GM21360 (cell line): ENCODE results near the gene PDE6D.

ENCODE experiments used
- ATAC-seq: cut with Tn5 transposase; IDR thresholded peaks from one replicate; pipeline ENCODE4 v1.9.1; 2021; ENCODE audit warnings: mild to moderate bottlenecking, moderate library complexity; ENCODE audit not compliant: unreplicated experiment

The PDE6D gene

GRCh38 chr2:231685349-231686191 lies 95.5 kb downstream of the PDE6D start:
- ATAC-seq = no peak

- ATAC-seq = no peak
Observed at GRCh38 chr2:231684314-231685223, 96.5 kb downstream of the PDE6D start.

GRCh38 chr2:231683292-231684235 lies 97.5 kb downstream of the PDE6D start:
- ATAC-seq = no peak

- ATAC-seq = no peak
Observed at GRCh38 chr2:231682603-231683291, 98.3 kb downstream of the PDE6D start.
